HG02642 (cell line): ENCODE results near the gene GALNT2.
A peak's percentile ranks its signal among the peaks of the same experiment; 100 is the strongest.

Source experiments
- ATAC-seq: cut with Tn5 transposase; IDR thresholded peaks from one replicate; pipeline ENCODE4 v1.9.1; 2021; ENCODE audit warnings: mild to moderate bottlenecking; ENCODE audit not compliant: unreplicated experiment, poor library complexity

GALNT2 gene

GRCh38 chr1:230066466-230067404 is at the start of gene GALNT2:
Gene GALNT2, plus strand, starts transcription at chr1:230067238. Its CDS starts 43 bp downstream, at chr1:230067281.
- peak; percentile 90 for ATAC-seq

GRCh38 chr1:230020451-230020850 is 46.6 kb upstream of the GALNT2 start:
- no peak for ATAC-seq

- ATAC-seq = no peak
These were observed 44.2 kb upstream of the GALNT2 start for GRCh38 chr1:230022666-230023380.

GRCh38 chr1:230025686-230026085 is 41.4 kb upstream of the GALNT2 start:
- ATAC-seq = no peak

- ATAC-seq = no peak
These were observed 40.9 kb upstream of the GALNT2 start for GRCh38 chr1:230026139-230026538.

- ATAC-seq = no peak
These were observed 40.5 kb upstream of the GALNT2 start for GRCh38 chr1:230026572-230026971.

- no peak for ATAC-seq
These were observed 38.3 kb upstream of the GALNT2 start for GRCh38 chr1:230028602-230029223.

- no peak for ATAC-seq
These were observed 37.6 kb upstream of the GALNT2 start for GRCh38 chr1:230029244-230029941.

- ATAC-seq = no peak
These were observed 36.8 kb upstream of the GALNT2 start for GRCh38 chr1:230030122-230030821.

- ATAC-seq = no peak
These were observed 35.9 kb upstream of the GALNT2 start for GRCh38 chr1:230031131-230031530.

GRCh38 chr1:230032516-230033281 is 34.3 kb upstream of the GALNT2 start:
- no peak for ATAC-seq

- no peak for ATAC-seq
These were observed 29.8 kb upstream of the GALNT2 start for GRCh38 chr1:230037261-230037660.

GRCh38 chr1:230040440-230040839 is 26.6 kb upstream of the GALNT2 start:
- ATAC-seq = no peak

- no peak for ATAC-seq
These were observed 24.0 kb upstream of the GALNT2 start for GRCh38 chr1:230043081-230043480.

- no peak for ATAC-seq
These were observed 22.3 kb upstream of the GALNT2 start for GRCh38 chr1:230044729-230045128.

GRCh38 chr1:230047114-230047865 is 19.7 kb upstream of the GALNT2 start:
- ATAC-seq = no peak

- ATAC-seq = no peak
These were observed 18.7 kb upstream of the GALNT2 start for GRCh38 chr1:230048322-230048721.

- no peak for ATAC-seq
These were observed 18.1 kb upstream of the GALNT2 start for GRCh38 chr1:230048922-230049321.
